C4-2B (cell line): ENCODE measurements around the gene KLHL36.

Experiments used
- CTCF ChIP-seq: fragments of 450-650 bp; conservative IDR thresholded peaks from 2 replicates; pipeline ENCODE4 v1.5.1; 2017; ENCODE audit warnings: mild to moderate bottlenecking
- ZFX ChIP-seq: fragments of 450-650 bp; IDR thresholded peaks from 2 replicates; pipeline ENCODE4 v1.6.1; 2017

GRCh38 chr16:84600343-84601229, 47.7 kb upstream of the KLHL36 start:
- TF ChIP-seq CTCF (no peak), ZFX (no peak)
